HG03378 (cell line): ENCODE measurements around the gene CASS4.

Experiments
- ATAC-seq: cut with Tn5 transposase; IDR thresholded peaks from one replicate; pipeline ENCODE4 v1.9.1; 2021; ENCODE audit warnings: mild to moderate bottlenecking, moderate library complexity; ENCODE audit not compliant: unreplicated experiment

Gene CASS4

DNA sequence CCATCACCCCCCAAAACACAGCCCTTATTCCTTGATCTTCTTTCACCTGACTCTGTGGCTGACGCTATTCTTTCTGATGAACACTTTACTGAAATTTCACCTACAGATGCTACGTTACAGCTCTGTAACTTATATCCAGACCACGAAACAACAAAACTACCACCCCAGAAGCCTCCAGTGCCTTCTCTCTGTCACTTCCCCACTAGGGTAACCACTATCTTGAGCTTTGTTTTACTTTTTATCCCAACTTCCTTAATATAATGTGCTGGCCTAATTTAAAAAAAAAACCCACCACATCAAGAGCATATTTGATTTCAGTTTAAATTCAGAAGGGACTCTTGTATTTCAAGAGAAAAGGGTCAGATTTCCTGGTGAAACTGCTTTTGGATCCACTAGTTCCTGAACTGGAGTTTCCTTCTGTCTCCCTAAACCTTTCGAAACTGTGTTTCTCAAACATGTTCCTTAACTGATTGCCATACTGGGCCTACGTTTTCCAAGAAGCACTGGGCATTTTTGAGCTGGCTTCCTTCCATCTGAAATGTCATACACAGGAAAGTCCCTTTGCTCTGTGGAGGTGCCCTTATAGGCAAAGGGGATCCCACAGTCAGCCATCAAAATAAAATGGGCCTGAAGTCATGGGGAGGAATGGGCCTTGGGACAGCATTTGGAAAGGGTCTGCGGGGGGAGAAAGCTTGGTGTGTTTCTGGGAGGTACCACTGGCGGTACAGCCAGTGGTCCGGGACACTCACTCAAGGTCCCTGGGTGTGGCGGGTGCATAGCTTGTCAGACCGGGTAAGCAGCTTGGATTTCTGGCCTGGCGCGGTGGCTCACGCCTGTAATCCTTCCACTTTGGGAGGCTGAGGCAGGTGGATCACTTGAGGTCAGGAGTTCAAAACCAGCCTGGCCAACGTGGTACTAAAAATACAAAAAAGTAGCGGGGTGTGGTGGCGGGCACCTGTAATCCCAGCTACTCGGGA, 30.6 kb downstream of the CASS4 start:
- ATAC-seq: no peak

DNA sequence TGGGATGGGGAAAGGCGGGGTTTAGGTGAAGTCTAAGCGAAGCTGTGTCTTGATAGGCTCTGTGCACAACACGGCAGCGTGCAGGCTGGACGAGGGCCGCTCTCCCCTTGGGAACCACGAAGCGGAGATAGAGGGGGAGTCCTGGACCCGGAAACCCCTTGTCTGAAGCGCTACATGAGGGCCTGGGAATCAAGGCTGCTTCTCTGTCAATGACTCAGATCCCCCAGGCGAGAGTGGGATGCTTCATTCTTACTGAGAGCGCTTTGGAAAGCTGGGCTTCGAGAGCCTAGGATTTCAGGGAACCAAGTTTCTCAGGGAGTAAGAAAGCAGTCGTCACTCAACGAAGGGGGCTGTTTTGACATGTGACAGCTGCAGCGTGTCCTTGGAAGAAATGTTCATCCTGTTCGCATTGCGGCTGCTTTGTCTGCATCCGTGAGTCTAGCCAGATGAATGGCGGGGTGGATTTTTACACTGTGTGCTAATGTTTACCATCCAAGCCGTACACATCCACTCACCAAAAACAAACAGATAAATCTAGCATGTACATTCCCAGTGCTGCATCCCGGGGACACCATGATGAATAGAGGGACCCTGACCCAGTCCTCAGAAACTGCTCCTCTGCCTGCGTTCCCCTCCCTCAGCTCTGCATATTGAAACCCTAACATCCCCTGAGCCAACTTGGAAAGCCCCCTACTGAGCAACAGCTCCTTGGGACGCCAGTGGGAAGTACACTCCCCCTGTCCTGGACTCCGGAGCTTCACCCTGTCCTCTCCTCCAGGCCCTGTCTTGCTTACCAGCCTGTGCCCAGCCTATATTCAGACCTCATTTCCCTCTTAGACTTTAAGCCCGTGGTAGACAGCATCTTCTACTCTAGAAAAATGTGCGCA, 31.8 kb downstream of the CASS4 start:
- no peak for ATAC-seq

DNA sequence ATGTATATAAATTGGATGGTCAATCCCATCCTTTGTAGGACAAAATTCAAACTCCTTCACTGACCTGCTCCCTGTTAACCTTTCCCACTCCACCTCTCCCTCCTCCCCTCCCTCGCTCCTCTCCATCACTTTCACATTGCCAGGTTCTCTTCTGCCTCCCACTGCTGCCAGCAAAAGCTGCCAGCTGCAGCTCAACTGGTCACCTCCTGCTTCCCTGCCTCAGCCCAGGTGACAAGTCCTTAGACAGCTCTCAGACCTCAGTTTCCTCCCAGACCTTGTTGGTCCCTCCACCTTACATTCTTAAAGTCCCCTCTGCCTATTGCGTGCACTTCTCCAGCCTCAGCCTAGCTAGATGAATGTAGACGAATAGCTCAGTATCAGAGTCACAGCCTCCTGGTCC, 33.1 kb downstream of the CASS4 start:
- ATAC-seq: no peak

DNA sequence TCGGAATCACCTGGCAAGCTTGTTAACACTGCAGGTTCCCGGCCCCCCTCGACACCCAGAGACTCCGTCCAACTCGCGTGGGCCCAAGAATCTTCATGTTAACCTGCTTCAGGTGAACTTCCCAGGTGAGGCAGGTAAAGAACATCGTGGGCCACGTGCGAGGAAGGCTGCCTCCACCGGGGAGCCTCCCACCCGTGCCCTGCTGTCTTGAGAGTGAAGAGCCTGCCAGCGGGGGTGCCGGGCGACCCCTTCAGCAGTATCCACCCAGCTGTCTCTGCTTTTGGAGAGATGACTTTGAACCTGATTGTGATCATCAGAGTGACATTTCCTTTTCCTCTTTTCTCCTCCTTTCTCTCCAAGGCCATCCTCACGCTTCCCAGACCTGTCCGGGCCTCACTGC, 33.5 kb downstream of the CASS4 start:
- ATAC-seq: no peak

DNA sequence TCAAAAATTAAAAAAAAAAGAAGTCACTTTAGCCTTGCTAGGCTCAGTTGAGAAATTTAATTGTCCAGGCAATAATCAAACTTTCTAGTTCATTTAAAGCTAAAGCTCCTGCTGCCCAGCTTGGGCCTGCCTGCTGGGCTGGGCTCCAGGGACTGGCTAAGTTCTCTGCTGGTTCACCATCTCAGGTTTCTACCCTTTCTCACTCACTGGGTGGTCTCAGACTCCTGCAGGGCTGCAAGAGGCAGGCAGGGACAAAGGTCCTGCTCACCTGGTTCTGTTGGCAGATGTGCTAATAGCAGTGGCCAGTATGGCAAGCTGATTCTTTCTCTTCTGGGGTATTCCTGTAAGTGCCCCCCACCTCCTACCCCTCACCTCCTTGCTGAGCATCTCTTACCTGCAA, 35.2 kb downstream of the CASS4 start:
- no peak for ATAC-seq

DNA sequence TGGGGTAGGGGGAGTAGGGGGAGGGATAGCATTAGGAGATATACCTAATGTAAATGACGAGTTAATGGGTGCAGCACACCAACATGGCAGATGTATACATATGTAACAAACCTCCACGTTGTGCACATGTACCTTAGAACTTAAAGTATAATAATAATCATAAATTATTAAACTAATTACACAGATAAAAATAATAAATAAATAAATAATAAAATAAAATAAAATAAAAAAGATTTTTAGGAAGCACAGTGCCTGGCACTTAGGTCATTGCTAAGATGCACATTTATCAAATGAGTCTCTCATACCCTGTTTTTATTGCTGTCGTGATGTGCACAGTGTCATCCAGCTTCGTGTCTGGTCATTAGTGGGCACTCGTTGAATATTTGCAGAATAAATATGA, 37.4 kb downstream of the CASS4 start:
- no peak for ATAC-seq

DNA sequence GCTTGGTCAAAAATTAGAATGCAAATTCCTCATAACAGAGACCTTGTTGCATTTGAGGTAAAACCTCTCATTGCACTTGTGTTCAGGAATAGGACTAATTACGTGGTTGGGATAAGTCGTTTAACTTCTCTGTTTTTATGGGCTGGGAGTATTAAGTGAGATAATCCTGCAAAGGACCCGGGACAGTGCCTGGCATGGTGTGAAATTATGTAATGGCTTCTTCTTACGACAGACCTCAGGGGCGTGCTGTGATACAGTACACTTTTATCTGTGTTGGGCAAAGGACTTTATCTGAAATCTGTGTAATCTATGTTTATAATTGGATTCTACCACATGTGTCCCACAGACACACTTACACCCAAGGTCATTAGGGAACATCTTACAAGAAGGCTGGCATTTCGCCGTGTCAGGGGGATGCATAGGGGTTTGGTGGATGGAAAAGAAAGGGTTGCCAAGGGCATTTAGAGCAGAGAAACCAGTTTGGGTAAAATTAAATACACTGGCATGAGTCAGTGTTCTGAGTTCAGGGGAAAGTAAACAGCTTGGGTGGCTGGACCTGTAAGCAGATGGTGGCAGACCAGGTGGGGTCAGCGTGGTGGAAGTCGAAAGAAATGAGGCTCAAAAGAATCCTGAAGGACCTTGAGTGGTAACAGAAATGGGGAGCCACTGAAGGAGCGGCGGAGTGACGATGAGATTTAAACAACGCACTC, 39.2 kb downstream of the CASS4 start:
- ATAC-seq: no peak

DNA sequence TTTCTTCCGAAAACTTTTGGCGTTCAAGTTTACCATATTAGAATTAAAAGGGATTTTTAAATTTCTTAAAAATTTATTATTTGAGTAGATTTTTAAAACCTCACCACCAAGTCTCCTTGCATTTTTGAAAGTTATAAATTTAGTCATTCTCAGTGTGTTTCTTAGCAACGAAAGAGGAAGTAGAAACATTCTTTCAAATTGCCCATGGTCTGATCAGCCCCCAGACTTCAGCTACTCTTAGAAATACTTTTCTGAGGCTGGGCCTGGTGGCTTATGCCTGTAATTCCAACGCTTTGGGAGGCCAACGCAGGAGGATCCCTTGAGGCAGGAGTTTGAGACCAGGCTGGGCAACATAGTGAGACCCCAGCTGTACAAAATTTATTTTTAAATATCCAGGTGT, 41.3 kb downstream of the CASS4 start:
- ATAC-seq: peak; percentile 67

DNA sequence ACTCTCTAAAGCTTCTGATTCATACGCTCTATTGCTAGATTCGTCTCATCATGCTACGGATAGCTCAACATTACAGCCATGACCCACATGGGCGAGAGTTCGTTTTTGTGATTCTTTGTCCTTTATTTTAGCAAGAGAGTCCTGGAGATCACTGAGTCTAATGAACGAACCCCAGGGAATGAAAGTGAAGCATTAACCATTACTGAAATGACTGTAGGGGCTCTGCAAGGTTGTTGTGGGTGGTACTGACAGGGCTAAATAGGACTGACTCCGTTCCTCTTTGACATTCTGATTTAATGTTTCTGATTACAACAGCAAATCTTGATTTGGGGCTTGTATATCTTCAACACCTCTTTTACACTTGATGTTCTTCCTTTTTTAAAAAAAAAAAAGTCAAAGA, 42.7 kb downstream of the CASS4 start:
- ATAC-seq: peak; percentile 93

DNA sequence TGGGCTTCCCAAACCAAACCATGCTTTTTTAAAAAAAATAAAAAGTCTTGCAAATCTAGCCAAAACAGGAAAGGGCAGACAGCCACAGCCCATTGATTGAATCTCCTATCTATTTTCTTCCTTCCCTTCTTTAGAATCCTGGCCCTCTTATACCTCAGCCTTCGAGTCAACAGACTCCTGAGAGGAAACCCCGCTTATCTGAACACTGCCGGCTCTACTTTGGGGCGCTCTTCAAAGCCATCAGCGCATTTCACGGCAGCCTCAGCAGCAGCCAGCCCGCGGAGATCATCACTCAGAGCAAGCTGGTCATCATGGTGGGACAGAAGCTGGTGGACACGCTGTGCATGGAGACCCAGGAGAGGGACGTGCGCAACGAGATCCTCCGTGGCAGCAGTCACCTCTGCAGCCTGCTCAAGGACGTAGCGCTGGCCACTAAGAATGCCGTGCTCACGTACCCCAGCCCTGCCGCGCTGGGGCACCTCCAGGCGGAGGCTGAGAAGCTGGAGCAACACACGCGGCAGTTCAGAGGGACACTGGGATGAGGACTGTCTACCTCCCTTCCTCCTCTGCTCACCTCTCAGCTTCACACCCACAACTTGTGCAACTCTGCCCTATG, 46.3 kb downstream of the CASS4 start:
- ATAC-seq: no peak

DNA sequence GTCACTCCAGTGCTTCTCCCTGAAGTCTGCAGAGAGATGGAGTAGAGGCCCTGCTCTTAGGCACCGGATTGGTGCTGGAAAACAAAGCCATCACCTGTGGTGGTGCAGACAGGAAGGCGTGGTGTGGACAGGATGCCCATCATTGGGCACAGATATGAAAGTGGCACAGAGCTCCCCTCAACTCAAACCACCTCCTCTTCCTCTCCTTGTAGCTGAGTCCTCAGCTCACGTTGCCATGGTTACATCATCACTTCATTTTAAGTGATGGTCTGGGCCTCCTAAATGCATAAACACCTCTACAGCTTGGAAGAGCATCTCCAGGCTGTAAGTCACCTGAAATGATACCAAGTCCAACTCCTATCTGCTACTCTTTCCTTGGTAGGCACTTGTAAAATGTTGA, 48.4 kb downstream of the CASS4 start:
- no peak for ATAC-seq

DNA sequence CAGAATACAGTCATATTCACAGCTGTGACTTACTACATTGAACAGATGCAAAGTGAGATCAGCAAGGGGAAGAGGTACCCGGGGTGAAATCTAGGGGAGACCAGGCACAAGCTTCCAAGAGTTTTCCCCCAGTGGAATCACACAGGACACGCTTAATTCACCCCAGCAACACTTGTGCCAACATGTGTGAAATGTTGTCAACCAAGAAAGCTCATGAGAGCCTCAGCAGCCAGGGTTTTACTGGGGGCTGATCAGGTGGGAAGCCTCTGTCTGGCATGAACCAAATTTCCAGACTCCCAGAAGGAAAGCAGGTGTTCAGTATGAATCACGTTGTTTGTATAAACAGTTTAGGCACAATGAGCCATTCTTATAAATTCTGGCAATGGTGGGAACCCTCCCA, 49.5 kb downstream of the CASS4 start:
- ATAC-seq: no peak

DNA sequence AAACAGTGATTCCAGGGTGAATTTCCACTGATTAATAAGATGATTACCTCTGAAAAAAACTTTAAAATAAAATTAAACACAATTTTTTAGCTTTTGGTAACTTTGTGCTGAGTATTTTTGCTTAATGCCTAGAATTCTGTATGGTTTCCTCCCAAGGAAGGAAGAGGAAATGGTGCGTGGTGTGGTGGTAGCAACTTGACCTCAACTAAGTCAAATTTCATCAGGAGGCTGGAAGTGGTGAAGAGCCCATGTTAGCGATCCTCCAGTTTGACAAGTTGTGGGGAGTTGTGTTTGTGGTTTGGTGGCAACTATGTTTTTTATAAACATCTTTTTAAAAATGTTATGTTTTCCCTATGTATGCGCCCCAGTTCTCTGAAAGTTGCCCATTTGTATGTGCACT, 51.4 kb downstream of the CASS4 start:
- ATAC-seq: no peak

DNA sequence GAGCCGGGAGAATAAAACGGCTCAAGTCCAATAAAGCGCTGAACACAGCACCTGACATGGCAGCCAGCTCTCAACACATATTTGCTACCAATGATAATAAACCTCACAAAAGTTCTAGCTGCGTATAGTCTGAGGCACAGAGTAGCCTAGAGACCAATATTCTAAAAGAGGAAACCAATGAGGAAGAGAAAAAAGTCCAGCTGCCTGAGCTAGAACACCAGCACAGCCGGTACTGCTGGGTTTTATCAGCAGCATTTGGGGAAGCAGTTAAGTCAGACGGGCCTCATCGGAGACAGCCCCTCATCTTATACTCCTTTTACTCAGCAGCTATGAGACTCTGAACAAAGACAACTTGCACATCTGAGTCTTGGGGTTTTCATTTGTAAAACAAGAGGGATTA, 53.9 kb downstream of the CASS4 start:
- ATAC-seq: peak; percentile 33

DNA sequence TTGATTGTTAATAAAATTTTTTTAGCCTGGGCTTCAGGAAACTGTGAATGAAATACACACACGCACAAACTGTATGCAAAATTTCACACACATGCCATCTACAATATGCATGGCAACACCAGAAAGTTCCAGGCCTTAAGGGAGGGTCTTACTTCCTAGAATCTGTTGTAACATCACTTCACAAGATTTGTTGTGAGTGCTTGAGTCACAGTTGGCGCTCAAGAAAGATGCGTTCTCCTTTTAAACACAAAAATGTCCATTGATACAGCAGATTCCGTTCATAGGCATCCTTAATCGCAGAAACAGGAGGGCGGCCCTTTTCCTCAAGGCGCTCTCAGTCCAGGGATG, 55.9 kb downstream of the CASS4 start:
- no peak for ATAC-seq

DNA sequence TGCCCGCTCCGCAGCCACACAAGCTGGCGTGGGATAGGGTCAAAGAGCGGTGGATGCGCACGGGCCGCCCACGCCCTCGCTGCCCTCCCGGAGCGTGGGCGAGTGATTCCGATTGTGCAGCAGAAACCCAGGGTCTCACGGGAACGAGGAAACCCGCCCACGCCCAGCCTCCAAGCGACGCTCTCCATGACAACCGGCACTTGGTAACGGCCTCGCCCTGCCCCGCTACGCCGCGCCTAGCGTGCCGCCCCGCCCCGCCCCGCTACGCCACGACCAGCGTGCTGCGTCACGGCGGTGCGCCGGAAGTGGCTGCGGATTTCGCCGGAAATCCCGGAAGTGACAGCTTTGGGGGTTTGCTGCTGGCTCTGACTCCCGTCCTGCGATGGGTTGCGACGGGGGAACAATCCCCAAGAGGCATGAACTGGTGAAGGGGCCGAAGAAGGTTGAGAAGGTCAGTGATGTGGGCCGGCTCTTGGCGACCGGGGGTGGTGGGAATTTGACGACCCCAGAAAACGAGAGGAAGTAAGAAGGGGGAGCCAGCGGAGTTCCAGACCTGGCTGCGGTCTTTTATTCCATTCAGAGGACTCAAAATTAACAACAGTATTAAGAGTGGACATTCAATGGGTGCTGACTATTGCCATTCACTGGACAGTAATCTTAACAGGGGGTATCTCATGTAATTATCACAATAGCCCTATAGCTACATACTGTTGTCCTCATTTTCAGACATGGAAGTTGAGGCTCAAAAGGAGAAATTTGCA, 56.4 kb downstream of the CASS4 start, which contains the start of gene RTF2:
TSS of gene RTF2 (plus strand) at position 312 of the 761 bp plus-strand sequence. CDS start at position 383, 71 bp downstream.
- ATAC-seq: peak; percentile 95

DNA sequence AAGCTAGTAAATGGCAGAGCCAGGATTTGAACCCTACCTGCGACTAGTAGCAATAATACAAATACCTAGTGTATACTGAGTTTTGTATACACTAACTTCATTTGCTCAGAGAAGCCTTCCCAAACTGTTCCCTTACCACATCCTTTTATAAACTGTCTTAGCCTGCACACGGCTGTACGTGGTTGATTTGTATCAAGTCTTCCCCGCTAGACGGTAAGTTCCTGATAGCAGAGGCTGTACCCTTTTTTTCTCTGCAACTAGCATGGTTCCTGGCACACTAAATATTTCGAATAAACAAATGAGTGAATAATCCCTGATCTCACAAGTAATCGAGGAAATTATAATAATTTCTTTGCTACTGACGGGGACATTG, 57.0 kb downstream of the CASS4 start:
- ATAC-seq: no peak

DNA sequence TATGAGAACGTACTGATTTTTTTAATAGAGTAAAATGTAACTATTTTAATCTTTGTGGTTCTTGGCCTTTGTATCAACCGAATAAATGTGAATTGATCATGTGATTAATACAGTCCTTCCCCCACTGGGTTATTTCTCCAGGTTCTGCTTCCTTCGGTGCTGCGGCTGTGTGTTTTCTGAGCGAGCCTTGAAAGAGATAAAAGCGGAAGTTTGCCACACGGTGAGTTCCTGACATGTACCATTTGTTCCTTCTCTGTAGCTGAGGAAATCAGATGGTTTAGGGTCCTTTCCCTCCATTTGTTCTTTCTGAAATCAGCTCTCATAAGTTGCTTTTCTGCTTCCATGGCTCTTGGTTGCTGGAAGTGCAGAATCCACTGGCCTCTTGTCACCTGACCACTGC, 71.9 kb downstream of the CASS4 start:
- no peak for ATAC-seq

DNA sequence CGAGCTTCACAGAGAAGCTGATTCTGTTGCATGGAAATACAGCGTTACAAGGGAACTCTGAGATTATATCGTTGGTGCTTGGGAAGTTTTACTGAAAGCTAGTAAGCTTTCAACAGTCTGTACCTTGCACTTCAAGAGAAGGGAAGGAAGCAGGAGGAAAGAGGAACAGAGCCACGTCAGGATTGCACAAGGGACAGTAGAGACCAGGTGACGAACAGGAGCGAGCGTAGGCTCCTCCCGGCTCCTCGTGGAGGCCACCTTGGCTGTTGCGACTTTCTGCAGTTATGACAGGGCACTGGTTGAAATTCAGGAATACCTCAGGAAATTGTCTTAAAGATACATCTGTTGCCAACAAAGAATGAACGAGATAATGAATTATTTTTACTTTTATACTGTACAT, 75.2 kb downstream of the CASS4 start:
- ATAC-seq: no peak

DNA sequence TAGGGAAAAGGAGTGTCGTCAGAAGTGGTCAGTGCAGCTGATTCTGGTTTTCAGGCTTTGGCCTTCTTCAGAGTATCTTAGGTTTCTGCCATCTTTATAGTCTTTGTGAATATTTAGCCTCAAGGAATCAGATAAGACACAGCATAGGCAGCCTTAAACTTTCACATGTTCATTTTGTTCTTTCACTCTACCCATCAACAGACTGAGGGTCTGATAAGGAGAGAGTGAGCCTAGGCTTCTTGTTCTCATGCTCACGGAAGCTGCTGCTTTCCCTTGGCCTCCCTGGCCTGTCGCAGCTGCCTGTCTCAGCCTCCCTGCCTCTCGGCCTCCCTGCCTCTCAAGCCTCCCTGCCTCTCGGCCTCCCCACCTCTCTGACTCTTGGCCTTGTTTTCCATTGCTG, 76.5 kb downstream of the CASS4 start:
- ATAC-seq: no peak
